Fibroblast of the aortic adventitia (primary cell): ENCODE measurements around the gene GTF2F2. TPM values are rescaled to one million over a fixed set of nuclear protein-coding genes. Genes with fewer than 3 reads are reported as not detected.
A peak's percentile ranks its signal among the peaks of the same experiment; 100 is the strongest.

Experiments used
- DNase-seq: peaks from one replicate; pipeline ENCODE4 v3.0.0-alpha.2; 2010; ENCODE audit warnings: low read depth
- H3K4me3 ChIP-seq: 2 replicates; pipeline ENCODE4 v1.5.1; 2011; ENCODE audit warnings: low read depth, mild to moderate bottlenecking, control low read depth, low read length, moderate library complexity
- CTCF ChIP-seq: IDR thresholded peaks from 2 replicates; pipeline ENCODE4 v1.5.1; 2011; ENCODE audit warnings: mild to moderate bottlenecking, low read length, control low read depth, inconsistent platforms; ENCODE audit not compliant: insufficient read depth
- total RNA-seq: library from RNA; depleted of rRNA; stranded (reverse); fragments of >200 nt; gene quantifications from 2 replicates; pipeline ENCODE4 v1.2.3, GENCODE V29; 2012; ENCODE audit warnings: low replicate concordance

The GTF2F2 gene
- total RNA-seq, 1 donor = 19.0 TPM

GRCh38 chr13:45191874-45192273 lies 71.6 kb downstream of the GTF2F2 start:
- no peak overlapping the region for H3K4me3 ChIP-seq
- no peak for TF ChIP-seq CTCF
- DNase-seq = no peak

- peak overlapping the region; percentile 46 for H3K4me3 ChIP-seq
- TF ChIP-seq CTCF = peak; percentile 84
- DNase-seq = peak; percentile 87
These were observed 74.0 kb downstream of the GTF2F2 start for GRCh38 chr13:45194081-45194939.

- TF ChIP-seq CTCF = no peak
- DNase-seq = peak; percentile 20
- no peak overlapping the region for H3K4me3 ChIP-seq
These were observed 75.1 kb downstream of the GTF2F2 start for GRCh38 chr13:45195421-45195820.

- peak; percentile 60 for DNase-seq
- H3K4me3 ChIP-seq = no peak overlapping the region
- TF ChIP-seq CTCF = no peak
These were observed 75.8 kb downstream of the GTF2F2 start for GRCh38 chr13:45196096-45196495.

GRCh38 chr13:45196622-45197021 lies 76.3 kb downstream of the GTF2F2 start:
- no peak for TF ChIP-seq CTCF
- H3K4me3 ChIP-seq = no peak overlapping the region
- DNase-seq = peak; percentile 30

- no peak for TF ChIP-seq CTCF
- H3K4me3 ChIP-seq = no peak overlapping the region
- no peak for DNase-seq
These were observed 77.7 kb downstream of the GTF2F2 start for GRCh38 chr13:45198041-45198440.
